Liver (tissue), 9 donors: Measurements from ENCODE around the gene PCDHGA7. TPM values are rescaled to one million over a fixed set of nuclear protein-coding genes. Genes with fewer than 3 reads are reported as not detected.
"Not testable (repeated sequence)": the region's sequence is repeated elsewhere in the genome, so short reads cannot be mapped to it uniquely, and the experiment has no call there.

Experiments used
- DNase-seq: peaks from one replicate; pipeline ENCODE4 v3.0.0-alpha.2; 2017; ENCODE audit warnings: low spot score
- H3K27ac ChIP-seq, 2 donors: one replicate each; pipeline ENCODE4 v1.7.0; 2013; ENCODE audit warnings: inconsistent platforms in 2 of 2, low read length in 2 of 2, control low read depth in 1 of 2, low read depth in 1 of 2, mild to moderate bottlenecking in 1 of 2
- H3K27me3 ChIP-seq, 4 donors: one replicate each; pipeline versions ENCODE4 v1.6.1 to v1.7.0; 2013; ENCODE audit warnings: low read length in 3 of 4, inconsistent platforms in 1 of 4, mild to moderate bottlenecking in 1 of 4, moderate library complexity in 1 of 4; ENCODE audit not compliant: control insufficient read depth in 4 of 4, insufficient read depth in 4 of 4
- H3K36me3 ChIP-seq, 4 donors: one replicate each; pipeline versions ENCODE4 v1.6.1 to v1.7.0; 2013; ENCODE audit warnings: low read length in 3 of 4, mild to moderate bottlenecking in 3 of 4, low read depth in 1 of 4, moderate library complexity in 1 of 4; ENCODE audit not compliant: control insufficient read depth in 4 of 4, insufficient read depth in 3 of 4
- H3K4me1 ChIP-seq, 4 donors: one replicate each; pipeline versions ENCODE4 v1.6.1 to v1.7.0; 2013; ENCODE audit warnings: low read length in 3 of 4, mild to moderate bottlenecking in 3 of 4, moderate library complexity in 1 of 4; ENCODE audit not compliant: control insufficient read depth in 4 of 4, insufficient read depth in 4 of 4
- H3K4me3 ChIP-seq, 3 donors: one replicate each; pipeline versions ENCODE4 v1.6.1 to v1.7.0; 2013; ENCODE audit warnings: low read length in 3 of 3, control low read depth in 1 of 3, low read depth in 1 of 3, mild to moderate bottlenecking in 1 of 3
- H3K9ac ChIP-seq, 2 donors: one replicate each; pipeline ENCODE4 v1.7.0; 2013; ENCODE audit warnings: low read length in 2 of 2, mild to moderate bottlenecking in 2 of 2, moderate library complexity in 2 of 2, control low read depth in 1 of 2, low read depth in 1 of 2
- H3K9me3 ChIP-seq, 4 donors: one replicate each; pipeline versions ENCODE4 v1.6.1 to v1.7.0; 2013; ENCODE audit warnings: low read length in 3 of 4; ENCODE audit not compliant: control insufficient read depth in 4 of 4
- ATF3 ChIP-seq: IDR thresholded peaks from 2 replicates; pipeline ENCODE4 v1.6.1; 2016; ENCODE audit warnings: antibody characterized with exemption
- CTCF ChIP-seq: fragments of 150-350 bp; IDR thresholded peaks from 2 replicates; pipeline ENCODE4 v1.5.1; 2017; ENCODE audit warnings: improper control_type of control experiment, low read depth, low read length; ENCODE audit not compliant: missing input control
- EGR1 ChIP-seq, 2 donors: IDR thresholded peaks; 2 replicates each; pipeline ENCODE4 v1.6.1; 2016 to 2018; ENCODE audit warnings: antibody characterized with exemption in 2 of 2, low read depth in 2 of 2
- HNF4A ChIP-seq, 2 donors: conservative IDR thresholded peaks; 2 replicates each; pipeline ENCODE4 v1.6.1; 2016; ENCODE audit warnings: antibody characterized with exemption in 2 of 2, mild to moderate bottlenecking in 2 of 2
- JUND ChIP-seq, 2 donors: IDR thresholded peaks; 2 replicates each; pipeline ENCODE4 v1.6.1; 2016; ENCODE audit warnings: antibody characterized with exemption in 2 of 2
- MAX ChIP-seq: IDR thresholded peaks from 2 replicates; pipeline ENCODE4 v1.6.1; 2016; ENCODE audit warnings: antibody characterized with exemption
- RAD21 ChIP-seq, 2 donors: IDR thresholded peaks; 2 replicates each; pipeline ENCODE4 v1.6.1; 2016; ENCODE audit warnings: antibody characterized with exemption in 2 of 2, mild to moderate bottlenecking in 2 of 2
- REST ChIP-seq: IDR thresholded peaks from 2 replicates; pipeline ENCODE4 v1.6.1; 2016; ENCODE audit warnings: antibody characterized with exemption, mild to moderate bottlenecking
- SP1 ChIP-seq: IDR thresholded peaks from 2 replicates; pipeline ENCODE4 v1.6.1; 2018; ENCODE audit warnings: antibody characterized with exemption, mild to moderate bottlenecking
- TAF1 ChIP-seq: conservative IDR thresholded peaks from 2 replicates; pipeline ENCODE4 v1.6.1; 2016; ENCODE audit warnings: antibody characterized with exemption, mild to moderate bottlenecking
- WGBS: extraction: QIAGEN DNeasy Blood & Tissue Kit; methylation state at CpG from one replicate; pipeline ENCODE4 v1.1.7; 2013; 5-methylcytosine and 5-hydroxymethylcytosine counted together
- polyA plus RNA-seq, 2 donors: library from polyadenylated mRNA; stranded (reverse) in 1 of 2; unstranded in 1 of 2; fragments of 200-250 nt in 1 of 2; fragments of >200 nt in 1 of 2; fragmentation: Nextera tagmentation in 1 of 2; extraction: Ambion mirVana in 1 of 2; gene quantifications; one replicate each; pipeline versions ENCODE4 v1.2.1 to v1.2.3, GENCODE V29; 2013 to 2015
- total RNA-seq, 2 donors: library from RNA; depleted of rRNA; stranded (reverse); fragments of >200 nt; gene quantifications; one replicate each; pipeline ENCODE4 v1.2.3, GENCODE V29; 2014
- donor health status: healthy.
- donor health status: healthy.
- donor health status: healthy.
- donor health status: healthy.
- donor health status: healthy.

The PCDHGA7 gene
- total and polyA plus RNA-seq, 4 donors: 0.19 to 0.67 (median 0.21) TPM

- 16% methylated on average over 22 of the region's 40 CpGs for WGBS
- Histone ChIP-seq H3K9me3 (peaks cover 37 to 88% (median 43%) of the 10 kb centered on the region in 4 donors), H3K4me3 (peak within 1 kb of the TSS; percentile 40 to 50 (median 48))
- not testable (repeated sequence) for H3K27me3 ChIP-seq, H3K36me3 ChIP-seq, H3K27ac ChIP-seq, DNase-seq, H3K4me1 ChIP-seq, H3K9ac ChIP-seq
- TF ChIP-seq CTCF (peak; percentile 39), RAD21 (IDR thresholded peaks at IDR 0.05) (peak; percentile 47 to 62)
Observed at GRCh38 chr5:141387557-141388311, 5.2 kb downstream of the PCDHGA7 start, which contains the start of gene PCDHGB4. TSS of gene PCDHGB4 (plus strand) at chr5:141387698. CDS start at chr5:141387885, 187 bp downstream.

GRCh38 chr5:141388661-141389060 is 6.1 kb downstream of the PCDHGA7 start:
- Histone ChIP-seq H3K9me3 (peaks cover 39 to 87% (median 42%) of the 10 kb centered on the region in 4 donors), H3K27me3 (peaks cover 0 to 4% (median 0%) of the 10 kb centered on the region in 4 donors)

More at GRCh38 chr5:141388661-141389060, 6.1 kb downstream of the PCDHGA7 start:
- H3K4me1 ChIP-seq: peaks cover 0 to 4% (median 0%) of the 10 kb centered on the region in 4 donors
- TF ChIP-seq REST (no peak), ATF3 (no peak), SP1 (no peak), EGR1 (IDR thresholded peaks at IDR 0.05; ENCODE audit: low read depth in 2 of 2) (no peak), MAX (no peak), CTCF (no peak), HNF4A (conservative IDR thresholded peaks at IDR 0.05) (no peak), TAF1 (no peak), JUND (IDR thresholded peaks at IDR 0.05) (no peak)
- peaks cover 0 to 6% (median 0%) of the 10 kb centered on the region in 4 donors for H3K36me3 ChIP-seq
- no peak overlapping the region for H3K27ac ChIP-seq
- H3K9ac ChIP-seq: no peak overlapping the region
- peak overlapping the region; percentile 1 to 50 (median 48) for H3K4me3 ChIP-seq
- WGBS: 42% methylated on average over 10 of the region's 10 CpGs
- DNase-seq: no peak
